GM12878 (cell line): ENCODE data around the gene SEMA3B. TPM values are rescaled to one million over a fixed set of nuclear protein-coding genes. Genes with fewer than 3 reads are reported as not detected.

ENCODE experiments used
- ATF2 ChIP-seq: IDR thresholded peaks from 2 replicates; pipeline ENCODE4 v1.6.1; 2012; ENCODE audit warnings: low read length, inconsistent platforms
- CHD1 ChIP-seq: IDR thresholded peaks from 2 replicates; pipeline ENCODE4 v1.6.1; 2012; ENCODE audit warnings: low read depth, low read length, improper control_type of control experiment
- CHD4 ChIP-seq: fragments of 200-600 bp; sonication (generic); IDR thresholded peaks from 2 replicates; pipeline ENCODE4 v1.6.1; 2016; ENCODE audit warnings: mild to moderate bottlenecking
- EZH2 ChIP-seq: IDR thresholded peaks from 2 replicates; pipeline ENCODE4 v1.6.1; 2012; ENCODE audit warnings: low read depth, mild to moderate bottlenecking, control low read depth, inconsistent platforms, low read length, borderline replicate concordance; ENCODE audit not compliant: control insufficient read depth
- FOXM1 ChIP-seq: IDR thresholded peaks from 2 replicates; pipeline ENCODE4 v1.6.1; 2012; ENCODE audit warnings: low read depth, mild to moderate bottlenecking, inconsistent platforms, low read length, moderate library complexity
- GABPA ChIP-seq: IDR thresholded peaks from 2 replicates; pipeline ENCODE4 v1.6.1; 2014; ENCODE audit warnings: antibody characterized with exemption, low read depth, mild to moderate bottlenecking, inconsistent platforms
- HDAC6 ChIP-seq: fragments of 200-600 bp; sonication (generic); IDR thresholded peaks from one replicate; pipeline ENCODE4 v1.8.0; 2017; ENCODE audit warnings: antibody characterized with exemption; ENCODE audit not compliant: unreplicated experiment
- HSF1 ChIP-seq: fragments of 150-350 bp; IDR thresholded peaks from 2 replicates; pipeline ENCODE4 v1.6.1; 2014; ENCODE audit warnings: mild to moderate bottlenecking, low read depth, low read length
- IKZF1 ChIP-seq: fragments of 450-650 bp; conservative IDR thresholded peaks from 2 replicates; pipeline ENCODE4 v1.6.1; 2017; ENCODE audit warnings: antibody characterized with exemption, mild to moderate bottlenecking
- JUNB ChIP-seq: IDR thresholded peaks from 2 replicates; pipeline ENCODE4 v1.6.1; 2016; ENCODE audit warnings: antibody characterized with exemption, mild to moderate bottlenecking
- KLF5 ChIP-seq: fragments of 450-650 bp; IDR thresholded peaks from 2 replicates; pipeline ENCODE4 v1.6.1; 2014; ENCODE audit warnings: mild to moderate bottlenecking; ENCODE audit not compliant: partially characterized antibody
- MLLT1 ChIP-seq: fragments of 450-650 bp; IDR thresholded peaks from 2 replicates; pipeline ENCODE4 v1.6.1; 2016; ENCODE audit warnings: mild to moderate bottlenecking
- NFXL1 ChIP-seq: fragments of 450-650 bp; IDR thresholded peaks from 2 replicates; pipeline ENCODE4 v1.6.1; 2017; ENCODE audit warnings: antibody characterized with exemption, mild to moderate bottlenecking, borderline replicate concordance
- POLR2A ChIP-seq: IDR thresholded peaks from 2 replicates; pipeline ENCODE4 v1.6.1; 2011; ENCODE audit warnings: low read depth, mild to moderate bottlenecking, low read length
- RELB ChIP-seq: fragments of 450-650 bp; IDR thresholded peaks from 2 replicates; pipeline ENCODE4 v1.6.1; 2017; ENCODE audit warnings: low read depth, mild to moderate bottlenecking, moderate library complexity
- SMAD5 ChIP-seq: IDR thresholded peaks from 2 replicates; pipeline ENCODE4 v1.6.1; 2016; ENCODE audit warnings: antibody characterized with exemption, low read depth
- STAT3 ChIP-seq: IDR thresholded peaks from 2 replicates; pipeline ENCODE4 v1.6.1; 2011; ENCODE audit warnings: low read depth, low read length, improper control_type of control experiment
- TBL1XR1 ChIP-seq: IDR thresholded peaks from 2 replicates; pipeline ENCODE4 v1.6.1; 2012; ENCODE audit warnings: low read depth, low read length, improper control_type of control experiment
- TCF12 ChIP-seq: IDR thresholded peaks from 2 replicates; pipeline ENCODE4 v1.6.1; 2011; ENCODE audit warnings: low read depth, mild to moderate bottlenecking, low read length
- YBX1 ChIP-seq: fragments of 450-650 bp; IDR thresholded peaks from 2 replicates; pipeline ENCODE4 v1.6.1; 2016; ENCODE audit warnings: antibody characterized with exemption
- ZBTB33 ChIP-seq: fragments of 450-650 bp; IDR thresholded peaks from 2 replicates; pipeline ENCODE4 v1.6.1; 2017; ENCODE audit warnings: mild to moderate bottlenecking
- ZNF217 ChIP-seq: fragments of 450-650 bp; IDR thresholded peaks from 2 replicates; pipeline ENCODE4 v1.6.1; 2017; ENCODE audit warnings: antibody characterized with exemption, mild to moderate bottlenecking
- ZNF24 ChIP-seq: fragments of 450-650 bp; IDR thresholded peaks from 2 replicates; pipeline ENCODE4 v1.6.1; 2017; ENCODE audit warnings: antibody characterized with exemption, mild to moderate bottlenecking
- ZNF622 ChIP-seq: fragments of 450-650 bp; IDR thresholded peaks from 2 replicates; pipeline ENCODE4 v1.6.1; 2017; ENCODE audit warnings: mild to moderate bottlenecking, inconsistent platforms
- polyA plus RNA-seq, 11 experiments: library from polyadenylated mRNA; depleted of rRNA in 4 of 11; unstranded in 6 of 11; stranded (reverse) in 5 of 11; fragments of >200 nt; fragmentation: Nextera tagmentation in 4 of 11; fragmentation: Illumina TruSeq in 1 of 11; extraction: Ambion mirVana in 4 of 11; extraction: Trizol in 1 of 11; gene quantifications; 1 replicate in 1 of 11; 2 replicates in 10 of 11; pipeline versions ENCODE4 v1.2.1 to v1.2.3, GENCODE V29; 2011 to 2016; ENCODE audit warnings: inconsistent platforms in 2 of 11, missing spikeins in 2 of 11, low read depth in 1 of 11
- total RNA-seq, 4 experiments: library from RNA; depleted of rRNA in 3 of 4; stranded (reverse); fragments of >200 nt in 3 of 4; fragmentation: Illumina TruSeq in 1 of 4; extraction: Trizol in 1 of 4; gene quantifications; 2 replicates each; pipeline versions ENCODE4 v1.2.1 to v1.2.3, GENCODE V29; 2013 to 2021

SEMA3B gene
- total and polyA plus RNA-seq, 10 of the 15 experiments (the other 5 are each of a cell fraction or from before 2014, with no cell fraction given), result 0.06 to 0.59 (median 0.14) TPM; not detected in 2

- TF ChIP-seq TBL1XR1 (0 out of 2 replicates have a peak, but pooled peaks have one; percentile 30), HDAC6 (no peak), IKZF1 (peak; percentile 30), CHD4 (no peak), ZNF622 (no peak), CHD1 (no peak), EZH2 (no peak), JUNB (no peak), KLF5 (peak; percentile 50), SMAD5 (no peak), NFXL1 (no peak), POLR2A (peak; percentile 75), ZNF217 (no peak), YBX1 (no peak), TCF12 (no peak; the same call in 1 of the 2 replicates), FOXM1 (no peak), ATF2 (peak; percentile 93), RELB (no peak), HSF1 (no peak; the same call in 1 of the 2 replicates), MLLT1 (no peak), ZBTB33 (no peak), ZNF24 (0 out of 2 replicates have a peak, but pooled peaks have one; percentile 17), STAT3 (no peak), GABPA (no peak)
Observed at GRCh38 chr3:50260027-50260941, 8.7 kb upstream of the SEMA3B start (continued).
